DMS 273 treated with DMSO at 0.1 percent for 48 hours (cell line): ENCODE measurements around the gene XRCC5.

Experiments
- DNase-seq: peaks from one replicate; lab custom pipeline; 2025; lab: John Stamatoyannopoulos, UW

XRCC5 gene

GRCh38 chr2:216159144-216159543 is 50.0 kb downstream of the XRCC5 start:
- no peak for DNase-seq

GRCh38 chr2:216159646-216160045 is 50.5 kb downstream of the XRCC5 start:
- DNase-seq = no peak

GRCh38 chr2:216160786-216161185 is 51.6 kb downstream of the XRCC5 start:
- DNase-seq = no peak

- no peak for DNase-seq
Observed at GRCh38 chr2:216161967-216162366, 52.8 kb downstream of the XRCC5 start.

GRCh38 chr2:216163518-216163917 is 54.4 kb downstream of the XRCC5 start:
- no peak for DNase-seq

GRCh38 chr2:216164087-216164486 is 54.9 kb downstream of the XRCC5 start:
- DNase-seq = no peak

- no peak for DNase-seq
Observed at GRCh38 chr2:216164576-216164975, 55.4 kb downstream of the XRCC5 start.

GRCh38 chr2:216165711-216166110 is 56.6 kb downstream of the XRCC5 start:
- DNase-seq = no peak

GRCh38 chr2:216169087-216169486 is 59.9 kb downstream of the XRCC5 start:
- no peak for DNase-seq

GRCh38 chr2:216170076-216170763 is 61.1 kb downstream of the XRCC5 start:
- DNase-seq = no peak

GRCh38 chr2:216171011-216171410 is 61.9 kb downstream of the XRCC5 start:
- DNase-seq = no peak

- no peak for DNase-seq
Observed at GRCh38 chr2:216172493-216172892, 63.3 kb downstream of the XRCC5 start.

- DNase-seq = no peak
Observed at GRCh38 chr2:216179015-216179414, 69.9 kb downstream of the XRCC5 start.

GRCh38 chr2:216181351-216181750 is 72.2 kb downstream of the XRCC5 start:
- no peak for DNase-seq

- DNase-seq = no peak
Observed at GRCh38 chr2:216181953-216182461, 72.9 kb downstream of the XRCC5 start.

- no peak for DNase-seq
Observed at GRCh38 chr2:216183462-216183861, 74.3 kb downstream of the XRCC5 start.

- no peak for DNase-seq
Observed at GRCh38 chr2:216188559-216188850, 79.4 kb downstream of the XRCC5 start.

- no peak for DNase-seq
Observed at GRCh38 chr2:216188956-216189355, 79.8 kb downstream of the XRCC5 start.

- no peak for DNase-seq
Observed at GRCh38 chr2:216189410-216189809, 80.3 kb downstream of the XRCC5 start.

- no peak for DNase-seq
Observed at GRCh38 chr2:216192181-216192580, 83.0 kb downstream of the XRCC5 start.

GRCh38 chr2:216192931-216193330 is 83.8 kb downstream of the XRCC5 start:
- DNase-seq = no peak

GRCh38 chr2:216194013-216194412 is 84.9 kb downstream of the XRCC5 start:
- no peak for DNase-seq

GRCh38 chr2:216194561-216194960 is 85.4 kb downstream of the XRCC5 start:
- no peak for DNase-seq

GRCh38 chr2:216195565-216196029 is 86.4 kb downstream of the XRCC5 start:
- no peak for DNase-seq
